Left colon (tissue), 2 donors: ENCODE data around the gene CHRNA10. TPM values are rescaled to one million over a fixed set of nuclear protein-coding genes. Genes with fewer than 3 reads are reported as not detected.

Source experiments
- ATAC-seq: fragments of 200-7000 bp; cut with Tn5 transposase; one replicate; pipeline ENCODE4 v1.9.1; 2020; ENCODE audit warnings: mild to moderate bottlenecking, moderate library complexity
- DNase-seq, 2 donors: peaks; one replicate each; pipeline ENCODE4 v3.0.0-alpha.2; 2020
- intact Hi-C, 2 donors: fragments of 100-400 bp; cut with DNase I in 1 of 2; cut with micrococcal nuclease in 1 of 2; formaldehyde crosslinking; loops; one replicate each; pipeline versions ENCODE4 v1.11.2 to v1.14.0; 2022; cut with DNase I, micrococcal nuclease
- total RNA-seq, 2 donors: library from RNA; stranded (reverse); fragmentation: NEBNext Ultra II Directional; extraction: Animal tissue kit (Norgen Biotek cat#: 25700); gene quantifications; one replicate each; pipeline ENCODE4 v1.2.1, GENCODE V29; 2021
- donor health status: DM: no; HTN: no; CAD: no.
- donor health status: DM: yes; HTN: yes; CAD: no.

CHRNA10 gene
- total RNA-seq, 2 donors from 2014 or later = 0.70 to 0.81 TPM

GRCh38 chr11:3641701-3642070 is 29.5 kb downstream of the CHRNA10 start, which contains the start of gene ART5:
Gene ART5 (minus strand): TSS chr11:3641992. CDS start chr11:3641862, 130 bp downstream.
- DNase-seq (no peak), ATAC-seq (no peak)
- intact Hi-C loops = no loop called here

GRCh38 chr11:3641191-3641590 is 30.0 kb downstream of the CHRNA10 start:
- ATAC-seq (no peak), DNase-seq (no peak)
- intact Hi-C loops = no loop called here

GRCh38 chr11:3639841-3640240 is 31.3 kb downstream of the CHRNA10 start:
- DNase-seq (no peak), ATAC-seq (no peak)
- intact Hi-C loops = no loop called here

DNA sequence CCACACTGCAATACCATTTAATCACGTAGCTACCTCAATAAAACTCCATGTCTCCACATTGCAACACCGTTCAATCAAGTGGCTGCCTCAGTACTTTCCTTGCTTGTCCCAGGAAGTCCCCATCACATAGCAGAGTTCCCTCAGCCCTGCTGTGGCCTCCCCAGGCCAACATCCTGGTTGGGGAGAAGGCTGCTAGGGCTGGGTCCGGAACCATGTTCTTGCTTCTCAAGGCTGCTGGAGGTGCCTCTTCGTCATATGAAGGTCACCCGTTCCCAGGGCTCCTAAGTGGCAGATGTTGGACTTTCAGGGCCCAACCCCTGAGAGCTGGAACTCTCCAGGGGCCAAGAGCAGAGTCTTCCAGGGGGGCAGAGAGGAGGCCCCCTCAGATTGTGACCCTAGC is 32.7 kb downstream of the CHRNA10 start:
- intact Hi-C loops = no loop called here
- no peak for DNase-seq
- ATAC-seq = no peak

DNA sequence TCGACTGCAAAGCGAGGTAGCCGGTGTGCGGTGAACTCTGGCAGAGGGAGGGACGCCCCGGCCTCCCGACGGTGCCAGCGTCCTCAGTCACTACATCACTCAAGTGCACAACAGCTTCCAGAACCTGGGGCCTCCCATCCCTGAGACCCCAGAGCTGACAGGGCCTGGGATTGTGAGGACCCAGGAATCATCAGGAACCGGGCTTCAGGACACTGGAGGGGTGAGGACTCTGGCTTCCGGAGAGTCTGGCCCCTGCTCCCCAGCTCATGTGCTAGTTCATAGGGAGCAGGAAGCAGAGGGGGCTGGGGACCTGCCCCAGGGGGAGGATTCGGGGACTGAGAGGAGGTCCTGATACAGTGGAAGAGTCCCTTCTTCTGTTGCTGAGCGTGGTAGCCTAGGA is 34.0 kb downstream of the CHRNA10 start:
- intact Hi-C loops = no loop called here
- no peak for DNase-seq
- no peak for ATAC-seq

GRCh38 chr11:3635641-3636375 is 35.4 kb downstream of the CHRNA10 start:
- ATAC-seq (no peak), DNase-seq (no peak)
- intact Hi-C loops = no loop called here

DNA sequence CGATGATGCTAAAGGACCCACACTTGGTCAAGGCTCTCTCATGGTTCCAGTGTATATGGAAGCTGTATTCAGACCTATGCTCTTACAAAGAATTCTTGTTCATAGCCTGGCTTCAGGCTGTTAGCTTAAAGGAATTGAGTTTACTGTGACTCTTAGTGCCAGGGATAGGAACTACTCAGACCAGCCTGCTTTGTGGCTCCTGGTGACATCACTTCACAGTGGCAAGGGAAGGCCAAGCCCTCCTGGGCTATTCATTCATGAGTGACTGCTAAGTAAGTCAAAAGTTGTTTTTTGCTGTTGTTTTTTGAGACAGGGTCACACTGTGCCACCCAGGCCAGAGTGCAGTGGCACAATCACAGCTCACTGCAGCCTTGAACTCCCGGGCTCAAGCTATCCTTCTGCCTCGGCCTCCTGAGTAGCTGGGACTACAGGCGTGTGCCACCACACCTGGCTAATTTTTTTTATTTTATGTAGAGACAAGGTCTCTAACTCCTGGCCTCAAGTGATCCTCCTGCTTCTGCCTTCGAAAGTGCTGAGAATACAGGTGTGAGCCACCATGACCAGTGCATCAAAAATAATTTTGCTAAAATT is 39.0 kb downstream of the CHRNA10 start:
- ATAC-seq (no peak), DNase-seq (no peak)
- intact Hi-C loops = no loop called here

DNA sequence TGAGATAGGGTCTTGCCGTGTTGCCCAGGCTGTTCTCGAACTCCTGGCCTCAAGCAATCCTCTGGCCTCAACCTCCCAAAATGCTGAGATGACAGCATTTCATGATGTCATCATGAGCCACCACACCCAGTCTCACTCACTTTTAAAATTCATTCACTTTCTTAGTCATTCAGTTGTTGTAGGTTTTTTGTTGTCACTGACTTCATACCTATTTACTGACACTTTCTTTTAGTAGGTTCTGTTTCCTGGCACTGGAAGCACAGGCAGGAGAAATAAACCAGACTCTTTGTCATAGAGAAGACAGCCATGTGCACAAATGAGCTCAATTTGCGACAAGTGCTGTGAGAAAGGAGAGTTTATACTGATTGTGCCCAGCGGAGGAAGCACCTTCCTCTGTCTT is 39.9 kb downstream of the CHRNA10 start:
- intact Hi-C loops = no loop called here
- no peak for DNase-seq
- no peak for ATAC-seq

DNA sequence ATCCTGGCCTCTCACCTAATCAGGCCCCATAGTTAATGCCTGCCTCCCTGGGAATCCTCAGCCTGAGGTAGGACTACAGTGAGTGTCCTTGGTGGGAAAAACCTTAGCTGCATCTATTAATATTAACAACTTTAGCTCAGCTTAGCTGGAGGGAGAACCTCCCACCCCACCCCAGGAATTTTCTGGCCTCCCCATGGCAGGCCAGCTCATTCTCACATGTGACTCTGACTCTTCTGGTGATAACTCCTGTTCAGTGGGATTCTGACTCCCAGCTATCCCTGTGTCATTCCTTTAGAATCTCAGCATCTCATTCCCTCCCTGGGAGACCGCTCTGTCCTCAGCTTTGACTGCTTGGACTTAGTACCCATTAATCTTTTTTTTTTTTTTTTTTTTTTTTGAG is 43.9 kb downstream of the CHRNA10 start:
- intact Hi-C loops = no loop called here

GRCh38 chr11:3626250-3626960 is 44.8 kb downstream of the CHRNA10 start:
- ATAC-seq (no peak), DNase-seq (peak; percentile 35 to 45)
- intact Hi-C loops = no loop called here

More for the DNA sequence above, 43.9 kb downstream of the CHRNA10 start:
- no peak for ATAC-seq
- no peak for DNase-seq

- intact Hi-C loops = no loop called here
- ATAC-seq = no peak
- DNase-seq = no peak
Observed at GRCh38 chr11:3623767-3624458, 47.3 kb downstream of the CHRNA10 start.

- ATAC-seq = no peak
- DNase-seq = no peak
- intact Hi-C loops = no loop called here
Observed at GRCh38 chr11:3623121-3623520, 48.1 kb downstream of the CHRNA10 start.

DNA sequence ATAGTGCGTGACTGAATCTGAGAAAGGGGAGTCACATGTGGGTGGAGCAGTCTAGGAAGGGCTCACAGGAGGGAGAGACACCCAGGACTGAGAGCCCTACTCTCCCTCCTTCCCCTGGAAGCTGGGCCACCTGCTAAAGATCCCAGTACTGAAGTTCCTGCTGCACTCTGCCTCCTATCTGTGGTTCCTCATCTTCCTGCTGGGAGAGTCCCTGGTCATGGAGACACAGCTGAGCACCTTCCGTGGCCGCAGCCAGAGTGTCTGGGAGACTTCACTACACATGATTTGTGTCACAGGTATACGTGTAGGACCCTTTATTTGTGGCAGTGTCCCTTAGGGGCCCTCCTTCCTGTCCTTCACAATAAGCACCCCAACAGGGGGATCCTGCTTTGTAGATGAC is 48.7 kb downstream of the CHRNA10 start:
- ATAC-seq (no peak), DNase-seq (no peak)
- intact Hi-C loops = no loop called here

DNA sequence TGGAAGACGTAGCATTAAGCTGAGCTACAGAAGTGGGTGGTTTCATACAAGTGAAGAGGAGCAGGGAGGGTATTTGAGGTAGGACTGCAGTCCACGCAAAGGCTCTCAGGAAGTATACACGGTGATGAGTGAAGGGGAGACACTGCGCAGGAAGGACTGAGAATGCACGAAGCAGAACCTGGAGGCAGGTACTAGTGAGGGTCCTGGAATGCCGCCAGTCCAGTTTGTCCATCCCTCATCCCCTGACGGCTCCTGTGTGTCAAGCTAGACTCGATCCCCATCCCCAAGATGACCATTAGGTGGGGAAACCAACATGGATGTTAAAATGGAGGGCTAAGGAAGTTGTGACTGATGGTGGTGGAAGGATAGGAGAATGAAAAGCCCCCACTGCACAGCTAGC is 53.2 kb downstream of the CHRNA10 start:
- intact Hi-C loops = no loop called here
- DNase-seq = no peak
- ATAC-seq = no peak

GRCh38 chr11:3616721-3617460 is 54.3 kb downstream of the CHRNA10 start:
- intact Hi-C loops = no loop called here
- DNase-seq (no peak), ATAC-seq (no peak)

- no peak for ATAC-seq
- intact Hi-C loops = no loop called here
- no peak for DNase-seq
Observed at GRCh38 chr11:3615998-3616397, 55.2 kb downstream of the CHRNA10 start.
